HG02759 (cell line): Measurements from ENCODE around the gene NR2F1-AS1.

Experiments used
- ATAC-seq: cut with Tn5 transposase; IDR thresholded peaks from one replicate; pipeline ENCODE4 v1.9.1; 2021; ENCODE audit warnings: mild to moderate bottlenecking, moderate library complexity; ENCODE audit not compliant: unreplicated experiment

Gene NR2F1-AS1

DNA sequence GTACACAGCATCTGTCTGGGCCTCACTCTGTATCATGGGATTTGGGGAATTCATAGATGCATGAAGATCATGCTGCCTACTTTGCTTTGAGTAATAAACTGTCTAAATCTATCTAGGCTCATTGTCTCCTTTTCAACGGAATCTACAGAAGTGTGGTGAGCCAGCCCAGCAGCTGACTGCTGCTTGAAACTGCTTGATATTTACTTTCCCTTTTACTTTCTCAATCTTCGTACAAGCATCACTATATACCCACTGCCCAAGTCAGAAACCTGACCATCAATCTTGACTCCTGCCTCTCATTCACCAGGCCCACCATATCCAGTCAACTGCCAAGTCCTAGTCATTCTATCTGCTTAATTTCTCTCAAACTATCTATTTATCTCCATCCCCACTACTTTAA, 142.9 kb downstream of the NR2F1-AS1 start:
- ATAC-seq: no peak

DNA sequence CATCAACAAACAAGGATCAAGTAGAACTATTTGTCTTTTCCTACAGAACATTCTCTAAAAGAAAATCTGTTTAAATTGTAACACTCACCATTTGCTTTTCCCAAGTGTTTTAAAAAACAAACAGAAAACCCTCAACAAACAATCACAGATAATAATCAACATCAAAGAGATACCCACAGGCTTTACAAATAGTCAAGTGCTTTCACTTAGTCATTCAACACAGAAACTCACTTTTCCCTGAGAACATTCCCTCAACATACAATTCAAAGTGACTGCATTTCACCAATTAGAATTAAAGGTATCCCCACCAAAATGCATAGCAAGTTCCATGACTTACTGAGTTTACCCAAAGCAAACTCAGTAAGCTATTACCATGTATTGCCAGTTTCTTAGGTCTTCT, 144.9 kb downstream of the NR2F1-AS1 start:
- ATAC-seq: no peak

DNA sequence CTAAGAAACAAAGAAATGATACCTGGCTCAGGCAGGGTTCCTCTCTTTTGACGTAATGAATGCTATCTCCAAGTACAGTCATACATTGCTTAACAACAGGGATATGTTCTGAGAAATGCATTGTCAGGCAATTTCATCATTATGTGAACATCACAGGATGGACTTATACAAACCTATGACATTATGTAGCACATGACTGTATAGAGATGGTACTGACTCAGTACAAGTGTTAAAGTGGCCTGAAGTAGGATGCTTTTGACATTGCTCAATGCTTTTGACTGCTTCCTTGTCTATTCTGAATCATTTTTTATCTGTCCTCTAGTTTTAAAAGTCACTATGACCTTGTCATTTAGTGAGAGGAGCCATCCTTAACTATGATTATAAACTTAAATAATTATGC, 147.6 kb downstream of the NR2F1-AS1 start:
- ATAC-seq: no peak

DNA sequence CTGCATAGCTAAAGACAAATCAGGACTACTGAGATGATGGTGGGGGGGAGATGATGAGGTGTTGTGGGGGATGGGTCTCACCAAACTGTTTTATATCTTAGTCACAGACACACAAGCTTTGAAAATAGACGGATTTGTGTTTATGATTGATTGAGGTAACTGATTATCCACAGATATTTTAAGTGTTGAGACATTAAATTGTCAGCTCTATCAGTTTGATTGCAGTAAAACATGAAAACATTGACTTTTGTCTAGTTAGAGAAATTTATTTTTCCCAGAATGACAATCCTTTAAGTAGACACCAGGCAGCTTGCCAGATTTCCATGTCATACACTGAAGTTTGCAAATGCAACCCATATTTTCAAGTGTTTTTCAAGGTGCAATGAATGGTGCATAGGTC, 149.8 kb downstream of the NR2F1-AS1 start:
- ATAC-seq: no peak

DNA sequence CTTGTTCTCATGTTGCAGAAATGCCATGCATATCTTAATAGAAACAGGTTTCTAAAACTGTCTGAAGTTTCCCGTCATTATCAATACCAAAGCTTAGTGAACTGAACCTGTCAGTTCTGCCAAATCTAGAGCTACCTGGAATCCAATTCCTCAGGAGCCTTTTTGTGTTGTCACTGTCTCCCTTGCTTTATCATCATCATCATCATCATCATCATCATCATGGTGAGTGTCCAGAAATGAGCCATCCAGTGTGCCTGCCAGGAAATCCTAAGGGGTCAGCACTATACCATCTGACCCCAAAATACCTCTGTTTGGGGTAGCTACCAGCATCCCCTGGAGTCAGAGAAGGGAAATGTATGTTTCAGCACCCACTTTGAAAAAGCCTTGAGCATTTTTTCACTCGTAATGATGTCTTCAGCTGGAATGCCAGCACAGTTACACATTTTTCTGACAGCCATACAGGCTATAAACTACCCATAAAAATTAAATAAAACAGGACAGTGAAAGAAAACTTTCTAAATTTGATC, 150.3 kb downstream of the NR2F1-AS1 start:
- ATAC-seq: no peak

DNA sequence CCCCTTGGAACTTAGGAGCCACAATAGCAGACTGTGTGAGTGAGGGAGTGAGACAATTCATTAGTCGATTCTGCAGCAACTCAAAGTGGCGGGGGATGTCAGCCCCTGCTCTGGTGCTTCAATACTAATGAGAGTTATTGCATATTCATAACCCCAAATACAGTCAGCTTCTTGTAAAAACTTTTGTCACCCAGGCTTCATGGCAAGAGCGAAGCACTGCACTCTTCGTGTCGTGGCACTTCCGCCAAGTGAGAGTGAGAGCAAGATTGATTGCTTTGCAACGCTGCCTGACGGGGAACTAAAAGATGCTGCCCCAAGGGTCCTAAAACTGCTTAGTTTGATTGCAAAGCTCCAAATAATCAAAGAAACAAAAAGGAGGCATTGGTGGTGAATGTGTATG, 150.9 kb downstream of the NR2F1-AS1 start:
- no peak for ATAC-seq

DNA sequence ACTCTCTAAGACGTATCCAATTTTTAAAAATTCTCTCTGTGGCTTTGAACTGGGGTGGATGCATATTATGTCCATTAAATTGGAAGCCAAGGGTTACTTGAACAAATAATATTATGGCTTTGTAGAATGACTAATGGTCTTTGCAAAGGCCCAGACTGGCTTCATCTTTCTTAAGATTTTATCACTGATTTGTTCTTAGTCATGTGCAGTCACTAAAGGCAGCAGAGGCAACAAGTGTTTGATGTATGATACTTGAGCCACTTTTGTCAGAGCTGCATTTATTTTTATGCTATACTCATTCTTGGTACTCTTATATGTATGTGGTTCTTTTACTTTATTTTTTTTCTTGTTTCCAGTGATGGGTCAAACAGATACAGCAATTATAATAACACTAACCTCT, 152.2 kb downstream of the NR2F1-AS1 start:
- no peak for ATAC-seq

DNA sequence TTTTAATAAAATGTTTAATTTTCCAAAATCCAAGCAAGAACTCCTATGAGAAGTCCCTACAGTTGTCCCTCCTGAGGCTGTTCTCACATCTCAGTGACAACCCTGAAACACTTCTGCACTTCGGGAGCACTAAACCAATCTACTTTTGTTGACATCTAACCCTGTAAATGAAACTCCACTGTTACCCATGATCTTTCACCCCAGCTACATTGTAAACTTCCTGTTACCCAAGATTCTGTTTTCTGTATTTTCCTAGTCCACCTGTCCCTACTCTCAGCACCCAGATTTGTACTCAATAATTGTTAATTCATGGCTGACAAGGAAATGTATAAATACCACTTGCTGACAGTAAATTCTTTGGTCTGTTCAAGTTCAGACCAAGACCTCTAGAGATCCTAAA, 153.7 kb downstream of the NR2F1-AS1 start:
- ATAC-seq: no peak

DNA sequence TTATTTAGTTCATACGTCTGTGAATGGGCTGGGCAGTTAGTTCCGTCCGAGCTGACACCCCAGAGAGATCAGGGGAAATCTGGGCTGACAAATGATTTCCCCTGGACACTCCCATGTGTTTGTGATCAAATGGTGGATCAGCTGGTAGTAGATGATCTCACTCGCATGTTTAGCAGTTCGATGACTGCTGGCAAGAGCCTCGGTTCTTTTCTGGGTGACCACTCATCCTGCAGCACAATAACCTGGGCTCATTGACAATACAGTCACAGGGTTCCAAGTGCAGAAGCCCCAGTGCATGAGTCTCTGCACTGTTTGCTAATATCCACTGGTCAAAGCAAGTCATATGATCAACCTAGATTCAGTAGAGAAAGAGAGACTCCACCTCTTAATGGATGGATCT, 155.9 kb downstream of the NR2F1-AS1 start:
- no peak for ATAC-seq

DNA sequence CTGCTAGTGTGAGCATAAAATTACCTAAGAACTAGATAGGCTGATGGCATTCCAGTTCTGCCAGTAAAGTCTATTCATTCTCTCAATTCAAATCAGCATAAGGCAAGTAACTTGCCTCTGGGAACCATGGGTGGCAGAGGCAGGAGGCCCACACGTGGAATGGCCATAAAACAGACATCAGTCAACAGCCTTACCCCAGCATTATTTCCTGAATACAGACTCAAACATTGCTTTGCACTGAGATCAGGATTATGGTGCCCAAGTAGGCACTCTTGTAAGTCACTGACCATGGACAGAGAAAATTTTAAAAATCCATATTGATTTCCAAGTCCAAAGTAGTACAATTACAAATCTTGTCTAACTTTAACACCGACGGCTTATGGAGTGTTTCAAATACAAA, 157.7 kb downstream of the NR2F1-AS1 start:
- ATAC-seq: no peak

DNA sequence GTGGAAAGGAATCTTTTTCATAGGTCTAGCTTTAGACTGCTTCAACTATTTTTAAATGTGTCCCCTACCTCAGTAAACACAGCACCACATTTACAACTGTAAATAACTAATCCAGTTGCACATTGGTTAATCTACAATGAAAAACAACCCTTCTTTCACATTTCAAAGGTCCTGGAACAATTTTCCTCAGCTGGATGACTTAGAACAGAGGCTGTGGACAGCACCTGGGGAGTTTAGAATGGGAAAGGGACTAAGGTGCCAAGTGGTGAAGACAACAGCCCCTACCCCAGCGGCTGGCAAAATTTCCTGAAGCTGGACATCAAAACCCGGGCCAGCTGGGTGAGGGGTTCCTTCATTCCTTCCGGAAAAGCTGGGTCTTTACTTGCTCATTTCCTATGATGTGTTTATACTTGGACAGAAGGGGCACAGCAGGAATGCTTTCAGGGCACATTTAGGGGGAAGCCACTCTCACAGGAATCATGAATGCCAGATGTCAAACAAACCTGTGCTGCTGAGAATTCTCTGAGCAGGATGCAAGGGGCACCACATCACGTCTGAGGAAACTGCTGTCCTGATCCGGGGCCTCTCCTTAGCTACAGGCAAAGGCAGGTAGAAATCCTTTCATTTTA, 158.3 kb downstream of the NR2F1-AS1 start:
- no peak for ATAC-seq

DNA sequence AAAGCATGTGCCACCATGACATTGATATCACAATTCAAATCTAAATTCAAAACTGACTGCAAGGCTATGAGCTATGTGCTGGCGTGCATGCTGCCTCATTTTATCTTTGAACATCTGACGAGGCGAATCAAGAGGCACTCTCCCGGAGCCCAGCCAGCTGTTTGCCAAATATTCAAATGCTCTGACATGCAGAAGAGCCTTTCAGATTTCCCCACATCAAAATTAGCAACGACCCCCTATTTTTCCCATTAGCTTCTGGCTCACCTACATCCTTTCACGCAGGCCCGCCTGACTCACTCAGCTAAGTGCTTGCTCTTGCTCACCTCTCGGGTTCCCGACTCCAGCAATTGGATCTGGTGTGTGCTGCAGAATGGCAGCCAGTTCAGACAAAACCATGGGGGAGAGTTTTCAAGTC, 159.0 kb downstream of the NR2F1-AS1 start:
- no peak for ATAC-seq

DNA sequence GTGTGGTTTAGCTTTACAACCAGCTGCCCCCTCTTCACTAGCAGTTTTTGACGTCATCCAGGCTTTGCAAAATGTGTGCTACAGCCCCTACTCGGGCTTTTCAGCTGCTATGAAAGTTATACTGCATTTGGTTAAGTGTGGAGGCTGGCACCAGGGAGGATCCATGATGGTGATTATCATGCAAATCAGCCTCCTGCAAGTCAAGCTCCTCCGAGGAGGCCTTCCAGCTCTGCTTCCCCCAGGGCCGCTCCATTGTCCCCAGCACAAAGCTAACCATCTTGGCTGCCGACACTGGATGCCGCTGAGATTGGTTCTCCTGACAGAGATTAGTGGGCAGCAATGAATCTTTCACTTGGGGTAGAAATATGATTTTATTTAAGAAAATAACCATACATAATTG, 159.6 kb downstream of the NR2F1-AS1 start:
- ATAC-seq: no peak

DNA sequence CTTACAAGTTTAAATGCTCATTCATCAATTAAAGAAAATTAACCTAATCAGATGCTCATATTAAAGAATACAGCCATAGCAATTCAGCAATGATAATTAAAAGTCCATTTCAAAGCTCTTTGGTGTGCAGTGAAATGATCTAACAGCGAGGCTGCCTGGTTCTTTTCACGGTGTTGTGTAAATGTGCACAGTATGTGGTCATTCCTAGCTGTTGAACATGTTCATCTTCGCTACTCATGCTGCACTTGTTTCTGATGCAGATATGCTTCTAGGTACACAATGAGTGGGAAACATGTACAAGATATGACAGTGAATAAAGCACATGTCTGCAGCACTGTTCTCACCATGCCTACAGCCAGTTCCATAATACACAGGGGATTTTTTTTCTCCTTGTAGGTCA, 163.5 kb downstream of the NR2F1-AS1 start:
- ATAC-seq: no peak

DNA sequence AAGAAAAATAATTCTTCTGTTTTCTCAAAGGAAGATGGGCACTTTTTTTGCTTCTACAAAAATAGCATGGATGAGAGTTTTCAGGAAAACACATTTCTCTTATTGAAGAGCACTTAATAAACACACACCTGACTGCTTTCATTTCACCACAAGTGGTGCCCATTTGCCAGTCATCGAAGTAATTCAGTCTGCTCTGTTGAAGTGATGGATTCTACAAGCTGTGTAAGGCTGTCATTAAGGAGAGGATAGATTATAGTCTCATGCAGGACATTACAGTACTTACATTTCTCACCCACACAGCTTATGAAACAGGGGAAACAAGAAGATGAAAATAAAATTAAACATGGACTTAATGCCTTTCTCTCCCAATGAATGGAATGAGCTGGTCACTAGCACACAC, 165.2 kb downstream of the NR2F1-AS1 start:
- no peak for ATAC-seq

DNA sequence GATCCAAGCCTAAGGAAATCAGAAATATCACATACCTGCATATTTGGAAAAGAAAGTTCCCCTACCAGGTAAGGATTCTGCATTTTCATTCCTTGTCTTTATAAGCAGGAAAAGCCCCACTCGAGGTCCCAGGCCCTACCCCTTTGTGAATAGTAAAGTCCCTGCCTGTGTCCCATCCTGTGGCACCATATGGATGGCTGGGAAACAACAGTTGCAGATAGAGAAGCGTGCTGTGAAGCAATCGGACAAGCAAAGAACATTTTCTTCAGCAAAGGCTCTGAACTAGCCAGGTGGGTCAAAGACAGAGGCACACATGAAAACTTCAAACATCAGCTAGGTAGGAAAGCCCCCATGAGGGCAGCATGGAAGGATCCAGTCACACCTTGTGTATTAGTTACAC, 169.3 kb downstream of the NR2F1-AS1 start:
- no peak for ATAC-seq

DNA sequence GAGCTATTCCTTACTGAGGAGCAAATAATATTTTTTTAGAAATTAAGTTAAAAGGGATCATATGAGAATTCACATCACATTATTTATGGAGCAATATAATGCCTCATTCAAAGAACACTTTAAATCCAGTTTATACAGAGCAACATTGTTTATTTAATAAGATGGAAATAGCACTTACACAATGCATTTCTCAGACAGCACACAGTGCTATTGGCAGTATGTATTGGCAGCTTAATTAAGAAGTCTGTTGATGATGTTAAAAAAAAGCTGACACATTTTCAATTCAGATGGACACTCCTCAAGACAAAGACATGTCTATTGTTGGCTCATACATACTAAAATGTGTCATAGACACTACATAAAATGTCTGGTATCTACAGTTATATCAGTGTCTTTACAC, 171.3 kb downstream of the NR2F1-AS1 start:
- no peak for ATAC-seq

DNA sequence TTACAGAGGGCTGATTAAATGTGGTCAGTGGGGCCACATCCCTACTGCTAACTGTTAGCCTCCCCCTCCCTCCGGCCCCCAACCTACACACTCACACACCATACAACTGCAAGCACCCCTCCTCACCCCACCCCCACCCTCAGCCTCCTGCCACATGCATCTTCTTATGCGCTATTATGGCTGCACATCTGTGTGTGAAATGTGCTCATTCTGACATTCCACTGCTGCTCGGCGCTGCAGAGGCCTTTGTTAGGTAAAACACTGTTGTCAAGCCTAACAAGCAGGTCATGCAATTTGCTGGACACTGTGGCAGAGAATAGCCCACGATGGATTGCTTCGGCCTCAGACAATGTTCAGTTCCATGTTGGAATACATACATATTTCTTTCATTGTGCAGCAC, 173.6 kb downstream of the NR2F1-AS1 start:
- ATAC-seq: no peak

DNA sequence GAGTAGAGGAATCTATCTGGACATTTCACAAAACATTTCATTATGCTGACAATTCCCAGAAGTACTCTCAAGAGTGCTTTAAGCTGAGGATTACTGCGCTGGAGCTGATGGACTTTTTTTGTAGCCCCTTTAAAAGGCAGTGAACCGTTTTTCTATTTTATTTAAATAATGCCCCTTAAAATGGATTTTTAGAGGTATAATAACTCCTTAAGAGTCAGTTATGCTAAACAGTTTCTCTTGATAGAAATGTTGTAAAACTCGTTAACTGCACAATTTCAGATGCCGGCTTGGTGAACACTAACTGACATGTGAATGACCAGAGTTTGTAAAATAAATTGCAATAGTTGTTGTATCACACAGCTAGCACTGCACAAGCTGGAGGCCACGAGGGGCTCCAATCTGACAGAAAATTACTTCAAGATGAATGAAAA, 174.0 kb downstream of the NR2F1-AS1 start:
- ATAC-seq: no peak

DNA sequence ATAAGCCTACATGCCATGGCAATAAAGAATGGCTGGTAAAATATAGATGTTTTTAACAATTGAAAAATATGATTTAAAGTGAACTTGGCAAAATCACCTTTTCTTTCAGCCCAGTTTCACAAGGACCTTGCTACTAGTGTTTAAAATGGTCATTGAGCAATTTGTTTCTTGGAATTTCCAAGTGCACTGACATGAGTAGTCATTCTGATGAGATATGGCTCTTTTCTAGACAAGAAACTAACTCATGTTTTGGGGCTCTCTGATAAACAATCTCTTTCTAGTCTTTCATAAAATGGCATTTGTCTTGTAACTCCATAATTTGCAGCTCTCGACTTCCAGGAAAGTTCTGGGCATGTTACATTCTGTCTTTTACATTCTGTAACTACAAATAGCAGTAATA, 176.8 kb downstream of the NR2F1-AS1 start:
- ATAC-seq: no peak

DNA sequence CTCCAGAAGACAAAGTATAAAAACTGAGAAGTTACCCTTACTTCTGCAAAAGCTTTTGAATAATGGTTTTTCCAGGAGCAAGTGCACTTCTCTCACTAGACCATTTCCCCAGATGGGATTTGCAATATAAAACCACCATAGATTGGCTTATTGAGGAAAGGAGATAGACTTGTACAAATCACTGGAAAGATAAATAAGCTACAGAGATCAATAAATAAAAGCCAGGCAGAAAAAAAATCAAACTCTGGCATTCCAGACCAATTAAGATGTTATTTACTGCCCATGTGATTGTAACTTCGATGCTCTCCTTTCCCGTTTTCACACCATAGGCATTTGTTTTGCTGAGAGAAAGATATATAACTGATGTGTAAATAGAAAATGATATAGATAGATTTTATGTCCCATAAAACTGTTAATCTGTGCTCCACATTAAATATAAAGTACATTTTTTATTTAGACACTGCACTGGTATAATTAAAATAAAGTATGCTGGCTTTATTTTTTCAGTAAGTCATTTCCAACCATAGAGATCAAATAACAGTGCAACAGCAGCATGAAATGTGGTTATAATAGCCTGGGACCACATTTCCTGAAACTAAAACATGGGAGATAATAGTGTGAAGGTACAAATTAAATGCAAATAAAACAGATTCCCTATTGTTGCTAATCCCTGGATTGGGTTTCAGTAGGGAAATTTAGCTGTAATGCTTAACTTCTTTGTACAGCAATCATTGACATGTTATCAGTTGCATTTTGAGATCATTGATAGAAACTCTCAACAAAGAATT, 177.7 kb downstream of the NR2F1-AS1 start:
- ATAC-seq: no peak

DNA sequence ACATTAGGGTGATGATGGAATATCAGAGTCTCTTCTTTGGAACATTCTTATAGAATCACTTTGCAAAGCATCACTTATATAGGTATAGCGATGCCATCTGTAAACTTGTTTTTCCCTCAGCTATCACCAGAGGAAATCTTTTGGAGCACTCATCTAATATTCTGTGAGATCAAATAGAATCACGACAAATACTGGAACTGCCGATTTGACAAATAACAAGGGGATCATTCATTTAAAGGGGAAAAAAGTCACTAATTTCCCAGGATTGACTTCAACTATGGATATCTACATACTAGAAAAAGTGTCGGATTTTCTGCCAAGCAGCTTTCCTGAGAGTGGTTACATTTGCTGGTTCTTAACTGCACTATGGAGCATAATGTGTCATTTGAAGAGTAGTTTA, 178.6 kb downstream of the NR2F1-AS1 start:
- ATAC-seq: no peak
